Gastroesophageal sphincter (tissue), 4 donors: ENCODE data around the gene PRMT5. TPM values are rescaled to one million over a fixed set of nuclear protein-coding genes. Genes with fewer than 3 reads are reported as not detected.

Source experiments
- ATAC-seq: fragments of 150-250 bp; one replicate; pipeline ENCODE4 v1.9.1; 2016; ENCODE audit warnings: mild to moderate bottlenecking, moderate library complexity
- H3K27ac ChIP-seq, 4 donors: fragments of 200-600 bp; sonication (generic) in 3 of 4; 1 replicate in 3 of 4; 2 replicates in 1 of 4; pipeline ENCODE4 v1.5.1; 2016 to 2019
- H3K27me3 ChIP-seq: fragments of 200-600 bp; sonication (generic); one replicate; pipeline ENCODE4 v1.5.1; 2019
- H3K36me3 ChIP-seq, 2 donors: fragments of 200-600 bp; sonication (generic); one replicate each; pipeline ENCODE4 v1.5.1; 2019; ENCODE audit warnings: control low read depth in 1 of 2
- H3K4me1 ChIP-seq, 3 donors: fragments of 200-600 bp; sonication (generic); 1 replicate in 2 of 3; 2 replicates in 1 of 3; pipeline ENCODE4 v1.5.1; 2016 to 2019; ENCODE audit warnings: control low read depth in 2 of 3
- H3K4me3 ChIP-seq, 2 donors: fragments of 200-600 bp; sonication (generic); one replicate each; pipeline ENCODE4 v1.5.1; 2019; ENCODE audit warnings: mild to moderate bottlenecking in 1 of 2, moderate library complexity in 1 of 2
- H3K9me3 ChIP-seq, 3 donors: fragments of 200-600 bp; sonication (generic); one replicate each; pipeline ENCODE4 v1.5.1; 2017 to 2019; ENCODE audit warnings: control low read depth in 2 of 3
- CTCF ChIP-seq, 4 experiments: fragments of 200-600 bp in 2 of 4; fragments of 450-650 bp in 2 of 4; sonication (generic) in 1 of 4; IDR thresholded peaks; one replicate each; pipeline ENCODE4 v1.5.1; 2017 to 2019; ENCODE audit warnings: antibody characterized with exemption in 4 of 4, mild to moderate bottlenecking in 2 of 4, moderate library complexity in 2 of 4
- EP300 ChIP-seq: sonication (generic); formaldehyde crosslinking; IDR thresholded peaks from one replicate; pipeline ENCODE4 v1.6.1; 2017; ENCODE audit warnings: antibody characterized with exemption, mild to moderate bottlenecking
- POLR2A ChIP-seq, 2 donors: fragments of 450-650 bp; IDR thresholded peaks; one replicate each; pipeline ENCODE4 v1.6.1; 2017; ENCODE audit warnings: antibody characterized with exemption in 2 of 2, mild to moderate bottlenecking in 2 of 2, moderate library complexity in 1 of 2
- POLR2AphosphoS5 ChIP-seq: sonication (generic); formaldehyde crosslinking; IDR thresholded peaks from one replicate; pipeline ENCODE4 v1.6.1; 2017; ENCODE audit warnings: antibody characterized with exemption
- WGBS, 2 donors: methylation state at CpG; one replicate each; pipeline ENCODE4 v1.1.5; 2018; ENCODE audit warnings: low coverage in 1 of 2; 5-methylcytosine and 5-hydroxymethylcytosine counted together
- total RNA-seq, 4 donors: library from RNA; depleted of rRNA; stranded (reverse); fragments of >200 nt; gene quantifications; one replicate each; pipeline ENCODE4 v1.1.0, GENCODE V29; 2016

PRMT5 gene
- total RNA-seq, 4 donors from 2014 or later, result 39.7 to 49.2 (median 43.2) TPM

- no peak overlapping the region for H3K27ac ChIP-seq
- no peaks in the 10 kb centered on the region for H3K9me3 ChIP-seq
- no peak for ATAC-seq
- H3K27me3 ChIP-seq, result no peaks in the 10 kb centered on the region
- TF ChIP-seq EP300 (no peak), CTCF (IDR thresholded peaks at IDR 0.05) (no peak), POLR2AphosphoS5 (no peak), POLR2A (IDR thresholded peaks at IDR 0.05) (no peak)
- H3K4me1 ChIP-seq, result peaks cover 0 to 39% (median 0%) of the 10 kb centered on the region in 3 donors
- H3K36me3 ChIP-seq, result peaks cover 10 to 91% of the 10 kb centered on the region in 2 donors
- no peak overlapping the region for H3K4me3 ChIP-seq
- WGBS, 2 donors, result 86% methylated on average over 3 of the region's 3 CpGs
Observed at GRCh38 chr14:22907429-22907828, 21.7 kb downstream of the PRMT5 start.

- ATAC-seq, result no peak
- Histone ChIP-seq H3K27ac (no peak overlapping the region), H3K4me1 (peaks cover 0 to 25% (median 0%) of the 10 kb centered on the region in 3 donors)
Observed at GRCh38 chr14:22906073-22906472, 23.1 kb downstream of the PRMT5 start.

GRCh38 chr14:22905627-22906026 lies 23.5 kb downstream of the PRMT5 start:
- ATAC-seq, result no peak
- Histone ChIP-seq H3K4me1 (peaks cover 0 to 21% (median 0%) of the 10 kb centered on the region in 3 donors), H3K9me3 (no peaks in the 10 kb centered on the region), H3K36me3 (peaks cover 15 to 96% of the 10 kb centered on the region in 2 donors), H3K4me3 (no peak overlapping the region), H3K27me3 (no peaks in the 10 kb centered on the region), H3K27ac (no peak overlapping the region)
- TF ChIP-seq POLR2A (IDR thresholded peaks at IDR 0.05), result no peak
- TF ChIP-seq POLR2AphosphoS5, result no peak
- TF ChIP-seq EP300, result no peak
- TF ChIP-seq CTCF (IDR thresholded peaks at IDR 0.05), result no peak
- WGBS, 2 donors, result 92 to 100% methylated on average over 3 to 4 of the region's 4 CpGs

More at GRCh38 chr14:22906073-22906472, 23.1 kb downstream of the PRMT5 start:
- H3K4me3 ChIP-seq, result no peak overlapping the region
- TF ChIP-seq POLR2A (IDR thresholded peaks at IDR 0.05) (no peak), EP300 (no peak), CTCF (IDR thresholded peaks at IDR 0.05) (no peak), POLR2AphosphoS5 (no peak)
- no peaks in the 10 kb centered on the region for H3K9me3 ChIP-seq
- peaks cover 13 to 96% of the 10 kb centered on the region in 2 donors for H3K36me3 ChIP-seq
- WGBS, 2 donors, result 90 to 95% methylated on average over 12 to 17 of the region's 20 CpGs
- H3K27me3 ChIP-seq, result no peaks in the 10 kb centered on the region

GRCh38 chr14:22903742-22904087 lies 25.5 kb downstream of the PRMT5 start:
- no peaks in the 10 kb centered on the region for H3K27me3 ChIP-seq
- no peaks in the 10 kb centered on the region for H3K9me3 ChIP-seq
- TF ChIP-seq POLR2AphosphoS5 (no peak), POLR2A (IDR thresholded peaks at IDR 0.05) (no peak), CTCF (IDR thresholded peaks at IDR 0.05) (no peak), EP300 (no peak)
- no peak for ATAC-seq
- WGBS, 2 donors, result 72% methylated on average over 2 of the region's 2 CpGs; no CpG with 5 or more reads in 1 of the 2 donors
- H3K27ac ChIP-seq, result no peak overlapping the region
- H3K4me1 ChIP-seq, result peaks cover 0 to 22% (median 0%) of the 10 kb centered on the region in 3 donors
- peaks cover 13 to 85% of the 10 kb centered on the region in 2 donors for H3K36me3 ChIP-seq
- no peak overlapping the region for H3K4me3 ChIP-seq

- Histone ChIP-seq H3K27ac (no peak overlapping the region), H3K4me3 (no peak overlapping the region), H3K9me3 (no peaks in the 10 kb centered on the region), H3K4me1 (peaks cover 0 to 23% (median 0%) of the 10 kb centered on the region in 3 donors), H3K27me3 (no peaks in the 10 kb centered on the region), H3K36me3 (peaks cover 13 to 65% of the 10 kb centered on the region in 2 donors)
- 89 to 100% methylated on average over 1 to 6 of the region's 7 CpGs for WGBS, 2 donors
- no peak for ATAC-seq
- no peak for TF ChIP-seq EP300
- TF ChIP-seq CTCF (IDR thresholded peaks at IDR 0.05), result no peak
- TF ChIP-seq POLR2A (IDR thresholded peaks at IDR 0.05), result no peak
- TF ChIP-seq POLR2AphosphoS5, result no peak
Observed at GRCh38 chr14:22901799-22902198, 27.4 kb downstream of the PRMT5 start.
